WTC11 (cell line): Measurements from ENCODE around the gene PRDM2. TPM values are rescaled to one million over a fixed set of nuclear protein-coding genes. Genes with fewer than 3 reads are reported as not detected.

Source experiments
- ATAC-seq: fragments of 200-7000 bp; cut with Tn5 transposase; 2 replicates; pipeline ENCODE4 v1.10.0; 2021; ENCODE audit warnings: mild to moderate bottlenecking, moderate library complexity
- CTCF ChIA-PET: fragments of 300-600 bp; sonication (Branson Sonifier 250); formaldehyde crosslinking; loops from one replicate; lab custom pipeline; 2021; ENCODE audit warnings: antibody characterized with exemption; lab: Charles Lee
- POLR2A ChIA-PET: fragments of 350-600 bp; sonication (Branson Sonifier 250); formaldehyde crosslinking; loops from one replicate; lab custom pipeline; 2021; ENCODE audit warnings: antibody characterized with exemption; lab: Charles Lee
- DNase-seq: peaks from one replicate; pipeline ENCODE4 v3.0.0; 2021; ENCODE audit warnings: low spot score
- H3K27ac Mint-ChIP-seq: 2 replicates; pipeline ENCODE4 v1.8.0; 2021; ENCODE audit warnings: mixed read lengths
- H3K27me3 Mint-ChIP-seq: 2 replicates; pipeline ENCODE4 v1.8.0; 2021; ENCODE audit warnings: low read depth, mild to moderate bottlenecking, moderate library complexity, mixed read lengths
- H3K36me3 Mint-ChIP-seq: 2 replicates; pipeline ENCODE4 v1.8.0; 2021; ENCODE audit warnings: mixed read lengths
- H3K4me1 Mint-ChIP-seq: 2 replicates; pipeline ENCODE4 v1.8.0; 2022; ENCODE audit warnings: mixed read lengths
- H3K4me3 Mint-ChIP-seq: 2 replicates; pipeline ENCODE4 v1.8.0; 2021; ENCODE audit warnings: mild to moderate bottlenecking, moderate library complexity, mixed read lengths
- H3K9me3 Mint-ChIP-seq: 2 replicates; pipeline ENCODE4 v1.8.0; 2021; ENCODE audit warnings: mixed read lengths
- ESRRA ChIP-seq: sonication (generic); formaldehyde crosslinking; IDR thresholded peaks from 2 replicates; pipeline ENCODE4 v1.8.1; 2022; ENCODE audit warnings: mild to moderate bottlenecking, missing genetic modification reagents, borderline replicate concordance
- FOXJ3 ChIP-seq: sonication (generic); formaldehyde crosslinking; IDR thresholded peaks from 2 replicates; pipeline ENCODE4 v1.9.0; 2021; ENCODE audit warnings: missing genetic modification reagents, mild to moderate bottlenecking, borderline replicate concordance
- FOXP1 ChIP-seq: sonication (generic); formaldehyde crosslinking; IDR thresholded peaks from 2 replicates; pipeline ENCODE4 v1.8.0; 2022; ENCODE audit warnings: missing genetic modification reagents, mild to moderate bottlenecking, moderate library complexity, borderline replicate concordance
- NR1H2 ChIP-seq: sonication (generic); formaldehyde crosslinking; IDR thresholded peaks from 2 replicates; pipeline ENCODE4 v1.9.0; 2021; ENCODE audit warnings: mild to moderate bottlenecking, moderate library complexity, missing genetic modification reagents
- RELA ChIP-seq: sonication (generic); formaldehyde crosslinking; IDR thresholded peaks from 2 replicates; pipeline ENCODE4 v1.8.1; 2022; ENCODE audit warnings: missing genetic modification reagents, mild to moderate bottlenecking, borderline replicate concordance
- ZBTB21 ChIP-seq: sonication (generic); formaldehyde crosslinking; IDR thresholded peaks from 2 replicates; pipeline ENCODE4 v1.8.1; 2023; ENCODE audit warnings: mild to moderate bottlenecking, missing genetic modification reagents, borderline replicate concordance
- ZNF138 ChIP-seq: sonication (generic); formaldehyde crosslinking; conservative IDR thresholded peaks from 2 replicates; pipeline ENCODE4 v1.8.1; 2022; ENCODE audit warnings: mild to moderate bottlenecking, moderate library complexity, missing genetic modification reagents
- total RNA-seq: library from RNA; stranded (reverse); gene quantifications from 3 replicates; pipeline ENCODE4 v1.2.3, GENCODE V29; 2021
- TF ChIP-seq, protein P1 (sequence below): fragments of 250-450 bp; sonication (Bioruptor Pico); IDR thresholded peaks from 2 replicates; pipeline ENCODE4 v1.9.0; 2021; ENCODE audit warnings: mild to moderate bottlenecking
- TF ChIP-seq, protein P2 (sequence below): sonication (generic); formaldehyde crosslinking; IDR thresholded peaks from 2 replicates; pipeline ENCODE4 v1.8.0; 2022; ENCODE audit warnings: mild to moderate bottlenecking, missing genetic modification reagents
- TF ChIP-seq, protein P3 (sequence below): fragments of 250-450 bp; sonication (Bioruptor Pico); IDR thresholded peaks from 2 replicates; pipeline ENCODE4 v2.1.2; 2022; ENCODE audit warnings: mild to moderate bottlenecking, moderate library complexity
- TF ChIP-seq, protein P4 (sequence below): sonication (generic); formaldehyde crosslinking; IDR thresholded peaks from 2 replicates; pipeline ENCODE4 v1.8.0; 2022; ENCODE audit warnings: missing genetic modification reagents
- TF ChIP-seq, protein P5 (sequence below): sonication (generic); formaldehyde crosslinking; IDR thresholded peaks from 2 replicates; pipeline ENCODE4 v1.8.0; 2022; ENCODE audit warnings: mild to moderate bottlenecking, missing genetic modification reagents
- TF ChIP-seq, protein P6 (sequence below): sonication (generic); formaldehyde crosslinking; IDR thresholded peaks from 2 replicates; pipeline ENCODE4 v1.8.1; 2023; ENCODE audit warnings: mild to moderate bottlenecking, missing genetic modification reagents, borderline replicate concordance
- TF ChIP-seq, protein P7 (sequence below): sonication (generic); formaldehyde crosslinking; IDR thresholded peaks from 2 replicates; pipeline ENCODE4 v1.8.1; 2023; ENCODE audit warnings: mild to moderate bottlenecking, moderate library complexity, missing genetic modification reagents
- TF ChIP-seq, protein P8 (sequence below): sonication (generic); formaldehyde crosslinking; IDR thresholded peaks from 2 replicates; pipeline ENCODE4 v1.8.0; 2022; ENCODE audit warnings: mild to moderate bottlenecking, missing genetic modification reagents
- TF ChIP-seq, protein P9 (sequence below): fragments of 250-450 bp; sonication (Bioruptor Pico); IDR thresholded peaks from 2 replicates; pipeline ENCODE4 v1.9.0; 2021; ENCODE audit warnings: mild to moderate bottlenecking, borderline replicate concordance

Gene PRDM2
- total RNA-seq, 1 experiment from 2014 or later: 25.0 TPM

DNA sequence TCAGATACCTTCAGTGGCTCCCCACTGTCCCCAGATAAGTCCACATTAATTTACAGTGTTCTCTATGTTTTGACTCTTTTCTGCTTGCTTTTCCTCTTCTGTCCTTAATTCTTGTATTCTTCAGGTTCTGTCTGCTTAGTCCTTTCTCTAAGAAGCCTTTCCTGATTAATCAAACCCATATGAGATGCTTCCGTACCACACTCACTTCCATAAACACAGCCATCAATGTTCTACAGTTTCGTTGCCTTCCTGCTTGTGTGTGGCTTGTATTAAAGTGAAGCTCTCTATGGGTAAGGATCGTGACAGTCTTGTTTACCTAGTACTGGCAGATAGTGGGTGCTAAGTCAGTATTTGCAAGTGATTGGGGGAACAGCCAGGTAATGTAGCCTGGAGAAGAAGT lies 75.9 kb downstream of the PRDM2 start:
- POLR2A ChIA-PET: no interaction called here
- ATAC-seq (no peak), DNase-seq (no peak)
- no peak overlapping the region for H3K27ac Mint-ChIP-seq
- H3K9me3 Mint-ChIP-seq: no peaks in the 10 kb centered on the region
- TF ChIP-seq FOXP1 (no peak), NR1H2 (CRISPR knock-in tag) (no peak), RELA (CRISPR knock-in tag) (no peak), FOXJ3 (CRISPR knock-in tag) (no peak), ESRRA (no peak)
- TF ChIP-seq, protein P1, sequence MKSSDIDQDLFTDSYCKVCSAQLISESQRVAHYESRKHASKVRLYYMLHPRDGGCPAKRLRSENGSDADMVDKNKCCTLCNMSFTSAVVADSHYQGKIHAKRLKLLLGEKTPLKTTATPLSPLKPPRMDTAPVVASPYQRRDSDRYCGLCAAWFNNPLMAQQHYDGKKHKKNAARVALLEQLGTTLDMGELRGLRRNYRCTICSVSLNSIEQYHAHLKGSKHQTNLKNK: no peak
- TF ChIP-seq, protein P2, sequence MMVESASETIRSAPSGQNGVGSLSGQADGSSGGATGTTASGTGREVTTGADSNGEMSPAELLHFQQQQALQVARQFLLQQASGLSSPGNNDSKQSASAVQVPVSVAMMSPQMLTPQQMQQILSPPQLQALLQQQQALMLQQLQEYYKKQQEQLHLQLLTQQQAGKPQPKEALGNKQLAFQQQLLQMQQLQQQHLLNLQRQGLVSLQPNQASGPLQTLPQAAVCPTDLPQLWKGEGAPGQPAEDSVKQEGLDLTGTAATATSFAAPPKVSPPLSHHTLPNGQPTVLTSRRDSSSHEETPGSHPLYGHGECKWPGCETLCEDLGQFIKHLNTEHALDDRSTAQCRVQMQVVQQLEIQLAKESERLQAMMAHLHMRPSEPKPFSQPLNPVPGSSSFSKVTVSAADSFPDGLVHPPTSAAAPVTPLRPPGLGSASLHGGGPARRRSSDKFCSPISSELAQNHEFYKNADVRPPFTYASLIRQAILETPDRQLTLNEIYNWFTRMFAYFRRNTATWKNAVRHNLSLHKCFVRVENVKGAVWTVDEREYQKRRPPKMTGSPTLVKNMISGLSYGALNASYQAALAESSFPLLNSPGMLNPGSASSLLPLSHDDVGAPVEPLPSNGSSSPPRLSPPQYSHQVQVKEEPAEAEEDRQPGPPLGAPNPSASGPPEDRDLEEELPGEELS: no peak
- TF ChIP-seq, protein P3, sequence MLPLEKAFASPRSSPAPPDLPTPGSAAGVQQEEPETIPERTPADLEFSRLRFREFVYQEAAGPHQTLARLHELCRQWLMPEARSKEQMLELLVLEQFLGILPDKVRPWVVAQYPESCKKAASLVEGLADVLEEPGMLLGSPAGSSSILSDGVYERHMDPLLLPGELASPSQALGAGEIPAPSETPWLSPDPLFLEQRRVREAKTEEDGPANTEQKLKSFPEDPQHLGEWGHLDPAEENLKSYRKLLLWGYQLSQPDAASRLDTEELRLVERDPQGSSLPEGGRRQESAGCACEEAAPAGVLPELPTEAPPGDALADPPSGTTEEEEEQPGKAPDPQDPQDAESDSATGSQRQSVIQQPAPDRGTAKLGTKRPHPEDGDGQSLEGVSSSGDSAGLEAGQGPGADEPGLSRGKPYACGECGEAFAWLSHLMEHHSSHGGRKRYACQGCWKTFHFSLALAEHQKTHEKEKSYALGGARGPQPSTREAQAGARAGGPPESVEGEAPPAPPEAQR: no peak
- TF ChIP-seq, protein P4, sequence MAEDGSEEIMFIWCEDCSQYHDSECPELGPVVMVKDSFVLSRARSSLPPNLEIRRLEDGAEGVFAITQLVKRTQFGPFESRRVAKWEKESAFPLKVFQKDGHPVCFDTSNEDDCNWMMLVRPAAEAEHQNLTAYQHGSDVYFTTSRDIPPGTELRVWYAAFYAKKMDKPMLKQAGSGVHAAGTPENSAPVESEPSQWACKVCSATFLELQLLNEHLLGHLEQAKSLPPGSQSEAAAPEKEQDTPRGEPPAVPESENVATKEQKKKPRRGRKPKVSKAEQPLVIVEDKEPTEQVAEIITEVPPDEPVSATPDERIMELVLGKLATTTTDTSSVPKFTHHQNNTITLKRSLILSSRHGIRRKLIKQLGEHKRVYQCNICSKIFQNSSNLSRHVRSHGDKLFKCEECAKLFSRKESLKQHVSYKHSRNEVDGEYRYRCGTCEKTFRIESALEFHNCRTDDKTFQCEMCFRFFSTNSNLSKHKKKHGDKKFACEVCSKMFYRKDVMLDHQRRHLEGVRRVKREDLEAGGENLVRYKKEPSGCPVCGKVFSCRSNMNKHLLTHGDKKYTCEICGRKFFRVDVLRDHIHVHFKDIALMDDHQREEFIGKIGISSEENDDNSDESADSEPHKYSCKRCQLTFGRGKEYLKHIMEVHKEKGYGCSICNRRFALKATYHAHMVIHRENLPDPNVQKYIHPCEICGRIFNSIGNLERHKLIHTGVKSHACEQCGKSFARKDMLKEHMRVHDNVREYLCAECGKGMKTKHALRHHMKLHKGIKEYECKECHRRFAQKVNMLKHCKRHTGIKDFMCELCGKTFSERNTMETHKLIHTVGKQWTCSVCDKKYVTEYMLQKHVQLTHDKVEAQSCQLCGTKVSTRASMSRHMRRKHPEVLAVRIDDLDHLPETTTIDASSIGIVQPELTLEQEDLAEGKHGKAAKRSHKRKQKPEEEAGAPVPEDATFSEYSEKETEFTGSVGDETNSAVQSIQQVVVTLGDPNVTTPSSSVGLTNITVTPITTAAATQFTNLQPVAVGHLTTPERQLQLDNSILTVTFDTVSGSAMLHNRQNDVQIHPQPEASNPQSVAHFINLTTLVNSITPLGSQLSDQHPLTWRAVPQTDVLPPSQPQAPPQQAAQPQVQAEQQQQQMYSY (CRISPR knock-in tag): no peak
- TF ChIP-seq, protein P5, sequence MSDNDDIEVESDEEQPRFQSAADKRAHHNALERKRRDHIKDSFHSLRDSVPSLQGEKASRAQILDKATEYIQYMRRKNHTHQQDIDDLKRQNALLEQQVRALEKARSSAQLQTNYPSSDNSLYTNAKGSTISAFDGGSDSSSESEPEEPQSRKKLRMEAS (CRISPR knock-in tag): no peak
- TF ChIP-seq, protein P6, sequence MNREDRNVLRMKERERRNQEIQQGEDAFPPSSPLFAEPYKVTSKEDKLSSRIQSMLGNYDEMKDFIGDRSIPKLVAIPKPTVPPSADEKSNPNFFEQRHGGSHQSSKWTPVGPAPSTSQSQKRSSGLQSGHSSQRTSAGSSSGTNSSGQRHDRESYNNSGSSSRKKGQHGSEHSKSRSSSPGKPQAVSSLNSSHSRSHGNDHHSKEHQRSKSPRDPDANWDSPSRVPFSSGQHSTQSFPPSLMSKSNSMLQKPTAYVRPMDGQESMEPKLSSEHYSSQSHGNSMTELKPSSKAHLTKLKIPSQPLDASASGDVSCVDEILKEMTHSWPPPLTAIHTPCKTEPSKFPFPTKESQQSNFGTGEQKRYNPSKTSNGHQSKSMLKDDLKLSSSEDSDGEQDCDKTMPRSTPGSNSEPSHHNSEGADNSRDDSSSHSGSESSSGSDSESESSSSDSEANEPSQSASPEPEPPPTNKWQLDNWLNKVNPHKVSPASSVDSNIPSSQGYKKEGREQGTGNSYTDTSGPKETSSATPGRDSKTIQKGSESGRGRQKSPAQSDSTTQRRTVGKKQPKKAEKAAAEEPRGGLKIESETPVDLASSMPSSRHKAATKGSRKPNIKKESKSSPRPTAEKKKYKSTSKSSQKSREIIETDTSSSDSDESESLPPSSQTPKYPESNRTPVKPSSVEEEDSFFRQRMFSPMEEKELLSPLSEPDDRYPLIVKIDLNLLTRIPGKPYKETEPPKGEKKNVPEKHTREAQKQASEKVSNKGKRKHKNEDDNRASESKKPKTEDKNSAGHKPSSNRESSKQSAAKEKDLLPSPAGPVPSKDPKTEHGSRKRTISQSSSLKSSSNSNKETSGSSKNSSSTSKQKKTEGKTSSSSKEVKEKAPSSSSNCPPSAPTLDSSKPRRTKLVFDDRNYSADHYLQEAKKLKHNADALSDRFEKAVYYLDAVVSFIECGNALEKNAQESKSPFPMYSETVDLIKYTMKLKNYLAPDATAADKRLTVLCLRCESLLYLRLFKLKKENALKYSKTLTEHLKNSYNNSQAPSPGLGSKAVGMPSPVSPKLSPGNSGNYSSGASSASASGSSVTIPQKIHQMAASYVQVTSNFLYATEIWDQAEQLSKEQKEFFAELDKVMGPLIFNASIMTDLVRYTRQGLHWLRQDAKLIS (CRISPR knock-in tag): no peak
- CTCF ChIA-PET: no interaction called here
- peaks cover 3% of the 10 kb centered on the region; the same call in 1 of the 2 replicates for H3K4me1 Mint-ChIP-seq
- H3K4me3 Mint-ChIP-seq: no peak overlapping the region
- H3K36me3 Mint-ChIP-seq: peaks cover 28% of the 10 kb centered on the region
- no peaks in the 10 kb centered on the region for H3K27me3 Mint-ChIP-seq

DNA sequence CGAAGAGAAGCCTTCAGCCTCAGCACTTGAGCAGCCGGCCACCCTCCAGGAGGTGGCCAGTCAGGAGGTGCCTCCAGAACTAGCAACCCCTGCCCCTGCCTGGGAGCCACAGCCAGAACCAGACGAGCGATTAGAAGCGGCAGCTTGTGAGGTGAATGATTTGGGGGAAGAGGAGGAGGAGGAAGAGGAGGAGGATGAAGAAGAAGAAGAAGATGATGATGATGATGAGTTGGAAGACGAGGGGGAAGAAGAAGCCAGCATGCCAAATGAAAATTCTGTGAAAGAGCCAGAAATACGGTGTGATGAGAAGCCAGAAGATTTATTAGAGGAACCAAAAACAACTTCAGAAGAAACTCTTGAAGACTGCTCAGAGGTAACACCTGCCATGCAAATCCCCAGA lies 78.4 kb downstream of the PRDM2 start:
- Mint-ChIP-seq H3K27me3 (no peaks in the 10 kb centered on the region), H3K9me3 (no peaks in the 10 kb centered on the region), H3K4me3 (no peak overlapping the region), H3K4me1 (peaks cover 19% of the 10 kb centered on the region), H3K36me3 (peaks cover 43% of the 10 kb centered on the region), H3K27ac (no peak overlapping the region)
- TF ChIP-seq, protein P7, sequence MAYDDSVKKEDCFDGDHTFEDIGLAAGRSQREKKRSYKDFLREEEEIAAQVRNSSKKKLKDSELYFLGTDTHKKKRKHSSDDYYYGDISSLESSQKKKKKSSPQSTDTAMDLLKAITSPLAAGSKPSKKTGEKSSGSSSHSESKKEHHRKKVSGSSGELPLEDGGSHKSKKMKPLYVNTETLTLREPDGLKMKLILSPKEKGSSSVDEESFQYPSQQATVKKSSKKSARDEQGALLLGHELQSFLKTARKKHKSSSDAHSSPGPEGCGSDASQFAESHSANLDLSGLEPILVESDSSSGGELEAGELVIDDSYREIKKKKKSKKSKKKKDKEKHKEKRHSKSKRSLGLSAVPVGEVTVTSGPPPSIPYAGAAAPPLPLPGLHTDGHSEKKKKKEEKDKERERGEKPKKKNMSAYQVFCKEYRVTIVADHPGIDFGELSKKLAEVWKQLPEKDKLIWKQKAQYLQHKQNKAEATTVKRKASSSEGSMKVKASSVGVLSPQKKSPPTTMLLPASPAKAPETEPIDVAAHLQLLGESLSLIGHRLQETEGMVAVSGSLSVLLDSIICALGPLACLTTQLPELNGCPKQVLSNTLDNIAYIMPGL (CRISPR knock-in tag): no peak
- TF ChIP-seq ZBTB21 (CRISPR knock-in tag) (no peak), ZNF138 (CRISPR knock-in tag) (no peak), RELA (CRISPR knock-in tag) (no peak)
- TF ChIP-seq, protein P8, sequence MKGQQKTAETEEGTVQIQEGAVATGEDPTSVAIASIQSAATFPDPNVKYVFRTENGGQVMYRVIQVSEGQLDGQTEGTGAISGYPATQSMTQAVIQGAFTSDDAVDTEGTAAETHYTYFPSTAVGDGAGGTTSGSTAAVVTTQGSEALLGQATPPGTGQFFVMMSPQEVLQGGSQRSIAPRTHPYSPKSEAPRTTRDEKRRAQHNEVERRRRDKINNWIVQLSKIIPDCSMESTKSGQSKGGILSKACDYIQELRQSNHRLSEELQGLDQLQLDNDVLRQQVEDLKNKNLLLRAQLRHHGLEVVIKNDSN: no peak
- TF ChIP-seq, protein P9, sequence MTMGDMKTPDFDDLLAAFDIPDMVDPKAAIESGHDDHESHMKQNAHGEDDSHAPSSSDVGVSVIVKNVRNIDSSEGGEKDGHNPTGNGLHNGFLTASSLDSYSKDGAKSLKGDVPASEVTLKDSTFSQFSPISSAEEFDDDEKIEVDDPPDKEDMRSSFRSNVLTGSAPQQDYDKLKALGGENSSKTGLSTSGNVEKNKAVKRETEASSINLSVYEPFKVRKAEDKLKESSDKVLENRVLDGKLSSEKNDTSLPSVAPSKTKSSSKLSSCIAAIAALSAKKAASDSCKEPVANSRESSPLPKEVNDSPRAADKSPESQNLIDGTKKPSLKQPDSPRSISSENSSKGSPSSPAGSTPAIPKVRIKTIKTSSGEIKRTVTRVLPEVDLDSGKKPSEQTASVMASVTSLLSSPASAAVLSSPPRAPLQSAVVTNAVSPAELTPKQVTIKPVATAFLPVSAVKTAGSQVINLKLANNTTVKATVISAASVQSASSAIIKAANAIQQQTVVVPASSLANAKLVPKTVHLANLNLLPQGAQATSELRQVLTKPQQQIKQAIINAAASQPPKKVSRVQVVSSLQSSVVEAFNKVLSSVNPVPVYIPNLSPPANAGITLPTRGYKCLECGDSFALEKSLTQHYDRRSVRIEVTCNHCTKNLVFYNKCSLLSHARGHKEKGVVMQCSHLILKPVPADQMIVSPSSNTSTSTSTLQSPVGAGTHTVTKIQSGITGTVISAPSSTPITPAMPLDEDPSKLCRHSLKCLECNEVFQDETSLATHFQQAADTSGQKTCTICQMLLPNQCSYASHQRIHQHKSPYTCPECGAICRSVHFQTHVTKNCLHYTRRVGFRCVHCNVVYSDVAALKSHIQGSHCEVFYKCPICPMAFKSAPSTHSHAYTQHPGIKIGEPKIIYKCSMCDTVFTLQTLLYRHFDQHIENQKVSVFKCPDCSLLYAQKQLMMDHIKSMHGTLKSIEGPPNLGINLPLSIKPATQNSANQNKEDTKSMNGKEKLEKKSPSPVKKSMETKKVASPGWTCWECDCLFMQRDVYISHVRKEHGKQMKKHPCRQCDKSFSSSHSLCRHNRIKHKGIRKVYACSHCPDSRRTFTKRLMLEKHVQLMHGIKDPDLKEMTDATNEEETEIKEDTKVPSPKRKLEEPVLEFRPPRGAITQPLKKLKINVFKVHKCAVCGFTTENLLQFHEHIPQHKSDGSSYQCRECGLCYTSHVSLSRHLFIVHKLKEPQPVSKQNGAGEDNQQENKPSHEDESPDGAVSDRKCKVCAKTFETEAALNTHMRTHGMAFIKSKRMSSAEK (CRISPR knock-in tag): no peak
- ChIA-PET POLR2A (no interaction called here), CTCF (no interaction called here)
- ATAC-seq: no peak
- DNase-seq: no peak
